Measurements from ENCODE around the gene RAX2. TPM values are rescaled to one million over a fixed set of nuclear protein-coding genes. Genes with fewer than 3 reads are reported as not detected.

RAX2 gene
- polyA plus RNA-seq, 1 donor = not detected

GRCh38 chr19:3801412-3802096 lies 29.5 kb upstream of the RAX2 start:
- no peak for DNase-seq (ENCODE audit: low read depth)

GRCh38 chr19:3800996-3801395 lies 29.0 kb upstream of the RAX2 start:
- DNase-seq (ENCODE audit: low read depth) = no peak

GRCh38 chr19:3798137-3798536 lies 26.1 kb upstream of the RAX2 start:
- no peak for DNase-seq (ENCODE audit: low read depth)

GRCh38 chr19:3796358-3796757 lies 24.3 kb upstream of the RAX2 start:
- DNase-seq (ENCODE audit: low read depth) = no peak

- no peak for DNase-seq (ENCODE audit: low read depth)
Observed at GRCh38 chr19:3793799-3794198, 21.8 kb upstream of the RAX2 start.

- no peak for DNase-seq (ENCODE audit: low read depth)
Observed at GRCh38 chr19:3792114-3792513, 20.1 kb upstream of the RAX2 start.

- no peak for DNase-seq (ENCODE audit: low read depth)
Observed at GRCh38 chr19:3790941-3791340, 18.9 kb upstream of the RAX2 start.

- no peak for DNase-seq (ENCODE audit: low read depth)
Observed at GRCh38 chr19:3790209-3790734, 18.2 kb upstream of the RAX2 start.

GRCh38 chr19:3788996-3789778 lies 17.2 kb upstream of the RAX2 start:
- no peak for DNase-seq (ENCODE audit: low read depth)

GRCh38 chr19:3785938-3786824 lies 14.2 kb upstream of the RAX2 start, which contains the start of gene MATK:
MATK (minus strand) TSS chr19:3786381; CDS start chr19:3785135, 1,246 bp downstream.
- no peak for DNase-seq (ENCODE audit: low read depth)

GRCh38 chr19:3785451-3785937 lies 13.5 kb upstream of the RAX2 start:
- DNase-seq (ENCODE audit: low read depth) = no peak

- DNase-seq (ENCODE audit: low read depth) = no peak
Observed at GRCh38 chr19:3784607-3785450, 12.8 kb upstream of the RAX2 start.

- DNase-seq (ENCODE audit: low read depth) = no peak
Observed at GRCh38 chr19:3783660-3784584, 11.9 kb upstream of the RAX2 start.

GRCh38 chr19:3782903-3783302 lies 10.9 kb upstream of the RAX2 start:
- no peak for DNase-seq (ENCODE audit: low read depth)

GRCh38 chr19:3782330-3782729 lies 10.3 kb upstream of the RAX2 start:
- DNase-seq (ENCODE audit: low read depth) = no peak

GRCh38 chr19:3781603-3782002 lies 9.6 kb upstream of the RAX2 start:
- no peak for DNase-seq (ENCODE audit: low read depth)

GRCh38 chr19:3780786-3781304 lies 8.8 kb upstream of the RAX2 start:
- no peak for DNase-seq (ENCODE audit: low read depth)

- DNase-seq (ENCODE audit: low read depth) = no peak
Observed at GRCh38 chr19:3778899-3779723, 7.1 kb upstream of the RAX2 start.
